IMR-90 (cell line): ENCODE data around the gene SIRT7. TPM values are rescaled to one million over a fixed set of nuclear protein-coding genes. Genes with fewer than 3 reads are reported as not detected.

ENCODE experiments used
- ATAC-seq: fragments of 200-7000 bp; cut with Tn5 transposase; 2 replicates; pipeline ENCODE4 v1.9.1; 2020; ENCODE audit warnings: low read depth, mild to moderate bottlenecking, moderate library complexity
- BruUV-seq: library from RNA; stranded (reverse); fragments of 400-500 nt; replicated peaks from 2 replicates; lab custom pipeline; 2021; lab: Mats Ljungman, UMichigan
- CTCF ChIA-PET: fragments of 300-600 bp; formaldehyde crosslinking; extraction: SDS; loops from one replicate; lab custom pipeline; 2021; ENCODE audit warnings: antibody characterized with exemption; lab: Yijun Ruan, JAX
- POLR2A ChIA-PET: fragments of 300-600 bp; sonication (Branson Sonifier 250); formaldehyde crosslinking; loops from one replicate; lab custom pipeline; 2022; ENCODE audit warnings: antibody characterized with exemption; ENCODE audit not compliant: unreplicated experiment; lab: Charles Lee
- DNase-seq: peaks from one replicate; pipeline ENCODE4 v3.0.0; 2013
- H2AFZ ChIP-seq: replicated peaks from 2 replicates; pipeline ENCODE3; 2013; ENCODE audit warnings: low read length, mild to moderate bottlenecking; ENCODE audit not compliant: poor library complexity
- H2AK5ac ChIP-seq: 2 replicates; pipeline ENCODE4 v1.6.1; 2013; ENCODE audit warnings: low read depth, low read length, inconsistent platforms
- H2AK9ac ChIP-seq: replicated peaks from 2 replicates; pipeline ENCODE3; 2013; ENCODE audit warnings: mild to moderate bottlenecking, low read depth, low read length, moderate library complexity; ENCODE audit not compliant: poor library complexity
- H2BK120ac ChIP-seq: 2 replicates; pipeline ENCODE4 v1.6.1; 2013; ENCODE audit warnings: low read depth, low read length, inconsistent platforms
- H2BK15ac ChIP-seq: 3 replicates; pipeline ENCODE4 v1.6.1; 2013; ENCODE audit warnings: low read depth, low read length, inconsistent platforms
- H2BK20ac ChIP-seq: 2 replicates; pipeline ENCODE4 v1.6.1; 2013; ENCODE audit warnings: low read depth, mild to moderate bottlenecking, inconsistent platforms, low read length, moderate library complexity
- H2BK5ac ChIP-seq: 2 replicates; pipeline ENCODE4 v1.6.1; 2013; ENCODE audit warnings: mild to moderate bottlenecking, low read depth, low read length, inconsistent platforms; ENCODE audit not compliant: poor library complexity, severe bottlenecking
- H3K14ac ChIP-seq: replicated peaks from 2 replicates; pipeline ENCODE4 v1.6.1; 2013; ENCODE audit warnings: low read depth, low read length, inconsistent platforms
- H3K18ac ChIP-seq: 2 replicates; pipeline ENCODE4 v1.6.1; 2013; ENCODE audit warnings: low read depth, low read length, control low read depth
- H3K23ac ChIP-seq: 2 replicates; pipeline ENCODE4 v1.6.1; 2013; ENCODE audit warnings: low read depth, low read length, inconsistent platforms
- H3K27ac ChIP-seq: 2 replicates; pipeline ENCODE4 v1.5.1; 2013; ENCODE audit warnings: mild to moderate bottlenecking, control low read depth, low read length; ENCODE audit not compliant: insufficient read depth
- H3K27me3 ChIP-seq: 2 replicates; pipeline ENCODE4 v1.6.1; 2013; ENCODE audit warnings: low read length; ENCODE audit not compliant: control insufficient read depth, insufficient read depth
- H3K36me3 ChIP-seq: 2 replicates; pipeline ENCODE4 v1.6.1; 2013; ENCODE audit warnings: low read length, mixed read lengths; ENCODE audit not compliant: control insufficient read depth, insufficient read depth
- H3K4ac ChIP-seq: 2 replicates; pipeline ENCODE4 v1.6.1; 2013; ENCODE audit warnings: low read depth, low read length, inconsistent platforms
- H3K4me1 ChIP-seq: 2 replicates; pipeline ENCODE4 v1.6.1; 2013; ENCODE audit warnings: low read length, mixed read lengths; ENCODE audit not compliant: control insufficient read depth, insufficient read depth
- H3K4me2 ChIP-seq: 2 replicates; pipeline ENCODE4 v1.6.1; 2013; ENCODE audit warnings: low read depth, mild to moderate bottlenecking, control low read depth, low read length, moderate library complexity
- H3K4me3 ChIP-seq: 2 replicates; pipeline ENCODE4 v1.5.1; 2013; ENCODE audit warnings: low read depth, mild to moderate bottlenecking, control low read depth, low read length, moderate library complexity; ENCODE audit not compliant: insufficient read depth
- H3K56ac ChIP-seq: 2 replicates; pipeline ENCODE4 v1.6.1; 2013; ENCODE audit warnings: low read length, inconsistent platforms; ENCODE audit not compliant: insufficient read depth; ENCODE audit errors: extremely low read depth
- H3K79me1 ChIP-seq, 2 experiments: 2 replicates each; pipeline ENCODE4 v1.6.1; 2013; ENCODE audit warnings: low read length in 2 of 2, inconsistent platforms in 1 of 2, low read depth in 1 of 2
- H3K9ac ChIP-seq: 2 replicates; pipeline ENCODE4 v1.6.1; 2013; ENCODE audit warnings: low read depth, low read length, control low read depth
- H3K9me1 ChIP-seq: 2 replicates; pipeline ENCODE4 v1.6.1; 2013; ENCODE audit warnings: low read length, inconsistent platforms; ENCODE audit not compliant: insufficient read depth
- H3K9me3 ChIP-seq: 2 replicates; pipeline ENCODE4 v1.6.1; 2013; ENCODE audit warnings: low read length; ENCODE audit not compliant: control insufficient read depth, insufficient read depth
- H4K20me1 ChIP-seq: 2 replicates; pipeline ENCODE4 v1.6.1; 2013; ENCODE audit warnings: low read length, inconsistent platforms; ENCODE audit not compliant: insufficient read depth
- H4K5ac ChIP-seq: 2 replicates; pipeline ENCODE4 v1.6.1; 2013; ENCODE audit warnings: mild to moderate bottlenecking, low read depth, low read length, control low read depth
- H4K8ac ChIP-seq, 2 experiments: 2 replicates each; pipeline ENCODE4 v1.6.1; 2013; ENCODE audit warnings: low read depth in 2 of 2, low read length in 2 of 2, control low read depth in 1 of 2, inconsistent platforms in 1 of 2
- H4K91ac ChIP-seq: 2 replicates; pipeline ENCODE4 v1.6.1; 2013; ENCODE audit warnings: low read depth, low read length, inconsistent platforms; ENCODE audit not compliant: insufficient read depth
- BHLHE40 ChIP-seq: fragments of 150-350 bp; IDR thresholded peaks from 2 replicates; pipeline ENCODE4 v1.6.1; 2016; ENCODE audit warnings: mild to moderate bottlenecking, low read depth, low read length
- CEBPB ChIP-seq: IDR thresholded peaks from 2 replicates; pipeline ENCODE4 v1.6.1; 2012; ENCODE audit warnings: low read depth, low read length, improper control_type of control experiment
- CHD1 ChIP-seq: IDR thresholded peaks from 2 replicates; pipeline ENCODE4 v1.6.1; 2012; ENCODE audit warnings: low read depth, low read length, improper control_type of control experiment
- MAFK ChIP-seq: IDR thresholded peaks from 2 replicates; pipeline ENCODE4 v1.6.1; 2012; ENCODE audit warnings: low read depth, low read length, improper control_type of control experiment
- MAZ ChIP-seq: IDR thresholded peaks from 2 replicates; pipeline ENCODE4 v1.6.1; 2012; ENCODE audit warnings: low read depth, mild to moderate bottlenecking, low read length, improper control_type of control experiment, moderate library complexity, borderline replicate concordance
- NFE2L2 ChIP-seq: fragments of 150-350 bp; IDR thresholded peaks from 2 replicates; pipeline ENCODE4 v1.6.1; 2016; ENCODE audit warnings: low read depth, mild to moderate bottlenecking, low read length
- POLR2A ChIP-seq: IDR thresholded peaks from 2 replicates; pipeline ENCODE4 v1.6.1; 2012; ENCODE audit warnings: mild to moderate bottlenecking, low read depth, low read length
- RAD21 ChIP-seq: IDR thresholded peaks from 2 replicates; pipeline ENCODE4 v1.6.1; 2012; ENCODE audit warnings: low read length, improper control_type of control experiment
- RCOR1 ChIP-seq: IDR thresholded peaks from 2 replicates; pipeline ENCODE4 v1.6.1; 2012; ENCODE audit warnings: mild to moderate bottlenecking, low read length, improper control_type of control experiment; ENCODE audit not compliant: insufficient replicate concordance
- RFX5 ChIP-seq: IDR thresholded peaks from 2 replicates; pipeline ENCODE4 v1.8.0; 2012; ENCODE audit warnings: low read depth, mild to moderate bottlenecking, low read length, moderate library complexity
- SMC3 ChIP-seq: fragments of 150-350 bp; IDR thresholded peaks from 2 replicates; pipeline ENCODE4 v1.6.1; 2016; ENCODE audit warnings: low read depth, mild to moderate bottlenecking, antibody characterized with exemption, low read length, moderate library complexity
- WGBS, 2 experiments: methylation state at CpG; one replicate each; pipeline versions ENCODE4 v1.1.5 to v1.1.7; 2013; ENCODE audit warnings: missing lambda C conversion rate in 2 of 2; ENCODE audit not compliant: insufficient read length in 1 of 2; ENCODE audit errors: extremely low coverage in 2 of 2; 5-methylcytosine and 5-hydroxymethylcytosine counted together
- dilution Hi-C: fragments of 300-500 bp; cut with HindIII; formaldehyde crosslinking; loops from one replicate; pipeline ENCODE4 v1.14.3; 2018; ENCODE audit warnings: low sequenced_read_pairs; ENCODE audit not compliant: unreplicated experiment
- in situ Hi-C: fragments of 300-500 bp; cut with MboI; formaldehyde crosslinking; loops from 3 replicates; pipeline ENCODE4 v1.14.3; 2019; ENCODE audit warnings: low sequenced_read_pairs, inconsistent platforms, mixed read lengths
- intact Hi-C: fragments of 100-400 bp; cut with micrococcal nuclease; formaldehyde crosslinking; loops from 2 replicates; pipeline ENCODE4 v1.10.0; 2022
- polyA plus RNA-seq, 3 experiments: library from polyadenylated mRNA; depleted of rRNA; stranded (reverse); fragments of >200 nt; gene quantifications; 2 replicates each; pipeline ENCODE4 v1.2.3, GENCODE V29; 2012; ENCODE audit warnings: low replicate concordance in 1 of 3
- total RNA-seq: library from RNA; depleted of rRNA; stranded (reverse); fragments of >200 nt; gene quantifications from 2 replicates; pipeline ENCODE4 v1.2.3, GENCODE V29; 2012
- TF ChIP-seq, protein P1 (sequence below): fragments of 150-350 bp; IDR thresholded peaks from 2 replicates; pipeline ENCODE4 v1.6.1; 2016; ENCODE audit warnings: low read depth, mild to moderate bottlenecking, low read length, moderate library complexity, borderline replicate concordance
- TF ChIP-seq, protein P2 (sequence below): fragments of 150-350 bp; IDR thresholded peaks from 2 replicates; pipeline ENCODE4 v1.6.1; 2017; ENCODE audit warnings: mild to moderate bottlenecking, antibody characterized with exemption, low read length, low read depth
- TF ChIP-seq, protein P3 (sequence below): conservative IDR thresholded peaks from 2 replicates; pipeline ENCODE4 v1.5.1; 2012; ENCODE audit warnings: mild to moderate bottlenecking, low read depth, low read length, improper control_type of control experiment

SIRT7 gene
- total and polyA plus RNA-seq, 2 of the 4 experiments (the other 2 are of a cell fraction), result 14.5 to 19.8 TPM

DNA sequence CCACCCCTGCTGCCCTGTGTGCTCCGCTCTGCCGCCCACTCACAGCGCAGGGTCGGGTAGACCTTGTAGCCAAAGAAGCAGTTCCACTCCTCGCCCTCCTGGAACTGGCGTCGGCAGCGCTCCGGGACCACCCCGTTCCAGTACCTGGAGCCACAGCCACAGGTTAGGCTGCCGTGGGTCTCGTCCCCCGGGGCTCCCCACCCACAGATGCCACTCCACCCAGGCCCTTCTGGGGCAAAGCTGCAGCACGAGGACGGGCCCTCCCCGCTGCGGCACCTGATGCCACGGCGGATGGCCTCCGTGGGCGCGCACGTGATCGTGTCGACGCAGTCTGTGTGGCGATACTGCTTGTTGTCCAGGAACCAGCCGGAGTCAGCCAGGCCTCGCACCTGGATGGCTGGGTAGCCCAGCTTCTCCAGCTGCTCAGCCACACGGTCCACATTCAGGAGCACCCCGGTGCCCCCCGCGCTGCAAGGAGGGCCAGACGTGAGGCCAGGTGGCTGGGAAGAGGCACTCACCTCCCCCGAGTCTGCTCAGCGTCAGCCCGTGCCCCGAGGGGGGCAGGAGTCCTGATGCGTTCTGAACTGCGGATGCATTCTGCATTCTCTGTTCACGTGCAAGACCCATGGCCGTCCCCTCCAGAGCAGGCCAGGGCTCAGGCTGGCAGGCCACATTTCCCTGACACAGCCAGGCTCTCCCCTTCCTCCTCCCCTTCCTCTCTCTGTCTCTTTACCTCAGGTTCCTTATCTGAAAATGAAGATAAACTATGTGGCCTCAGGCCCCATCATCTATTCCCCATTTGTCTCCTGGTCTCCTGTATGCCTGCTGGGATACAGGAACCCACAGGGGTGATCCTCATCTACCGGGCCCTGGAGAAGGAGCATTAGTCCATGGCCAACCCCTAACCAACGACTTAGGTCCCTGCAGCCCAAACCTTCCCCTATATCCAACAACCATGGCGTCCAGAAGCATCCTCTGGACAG, 38.9 kb upstream of the SIRT7 start:
- Histone ChIP-seq H3K36me3 (no peaks in the 10 kb centered on the region), H3K56ac (no peak overlapping the region), H3K4me1 (no peaks in the 10 kb centered on the region), H3K14ac (no peak overlapping the region), H3K27ac (no peak overlapping the region), H4K91ac (no peak overlapping the region), H2BK5ac (no peak overlapping the region), H3K9me3 (no peaks in the 10 kb centered on the region), H3K9ac (no peak overlapping the region), H2BK15ac (no peak overlapping the region), H2AK9ac (no peak overlapping the region), H3K18ac (no peak overlapping the region), H4K5ac (no peak overlapping the region), H2AK5ac (no peak overlapping the region), H3K4ac (no peak overlapping the region), H4K8ac (no peak overlapping the region), H3K27me3 (peaks cover 39% of the 10 kb centered on the region), H3K9me1 (no peaks in the 10 kb centered on the region), H3K79me1 (no peaks in the 10 kb centered on the region), H3K23ac (no peak overlapping the region), H3K4me3 (no peak overlapping the region), H2BK120ac (no peak overlapping the region), H4K20me1 (no peaks in the 10 kb centered on the region), H2AFZ (no peak overlapping the region), H2BK20ac (no peak overlapping the region), H3K4me2 (no peak overlapping the region)
- in situ Hi-C loops, result no loop called here
- ATAC-seq (no peak), DNase-seq (no peak)
- CTCF ChIA-PET, result no interaction called here
- POLR2A ChIA-PET, result no interaction called here
- WGBS, 2 experiments, result 64% methylated on average over 23 of the region's 45 CpGs; no CpG with 5 or more reads in 1 of the 2 experiments
- no TSS peak for BruUV-seq
- dilution Hi-C loops, result no loop called here
- TF ChIP-seq CHD1 (no peak), NFE2L2 (no peak), POLR2A (no peak), MAZ (no peak), RFX5 (no peak), SMC3 (no peak), RCOR1 (no peak), CEBPB (no peak), MAFK (no peak), RAD21 (no peak), BHLHE40 (no peak)
- TF ChIP-seq, protein P1, sequence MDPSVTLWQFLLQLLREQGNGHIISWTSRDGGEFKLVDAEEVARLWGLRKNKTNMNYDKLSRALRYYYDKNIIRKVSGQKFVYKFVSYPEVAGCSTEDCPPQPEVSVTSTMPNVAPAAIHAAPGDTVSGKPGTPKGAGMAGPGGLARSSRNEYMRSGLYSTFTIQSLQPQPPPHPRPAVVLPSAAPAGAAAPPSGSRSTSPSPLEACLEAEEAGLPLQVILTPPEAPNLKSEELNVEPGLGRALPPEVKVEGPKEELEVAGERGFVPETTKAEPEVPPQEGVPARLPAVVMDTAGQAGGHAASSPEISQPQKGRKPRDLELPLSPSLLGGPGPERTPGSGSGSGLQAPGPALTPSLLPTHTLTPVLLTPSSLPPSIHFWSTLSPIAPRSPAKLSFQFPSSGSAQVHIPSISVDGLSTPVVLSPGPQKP, result no peak
- TF ChIP-seq, protein P2, sequence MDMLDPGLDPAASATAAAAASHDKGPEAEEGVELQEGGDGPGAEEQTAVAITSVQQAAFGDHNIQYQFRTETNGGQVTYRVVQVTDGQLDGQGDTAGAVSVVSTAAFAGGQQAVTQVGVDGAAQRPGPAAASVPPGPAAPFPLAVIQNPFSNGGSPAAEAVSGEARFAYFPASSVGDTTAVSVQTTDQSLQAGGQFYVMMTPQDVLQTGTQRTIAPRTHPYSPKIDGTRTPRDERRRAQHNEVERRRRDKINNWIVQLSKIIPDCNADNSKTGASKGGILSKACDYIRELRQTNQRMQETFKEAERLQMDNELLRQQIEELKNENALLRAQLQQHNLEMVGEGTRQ, result no peak
- TF ChIP-seq, protein P3, sequence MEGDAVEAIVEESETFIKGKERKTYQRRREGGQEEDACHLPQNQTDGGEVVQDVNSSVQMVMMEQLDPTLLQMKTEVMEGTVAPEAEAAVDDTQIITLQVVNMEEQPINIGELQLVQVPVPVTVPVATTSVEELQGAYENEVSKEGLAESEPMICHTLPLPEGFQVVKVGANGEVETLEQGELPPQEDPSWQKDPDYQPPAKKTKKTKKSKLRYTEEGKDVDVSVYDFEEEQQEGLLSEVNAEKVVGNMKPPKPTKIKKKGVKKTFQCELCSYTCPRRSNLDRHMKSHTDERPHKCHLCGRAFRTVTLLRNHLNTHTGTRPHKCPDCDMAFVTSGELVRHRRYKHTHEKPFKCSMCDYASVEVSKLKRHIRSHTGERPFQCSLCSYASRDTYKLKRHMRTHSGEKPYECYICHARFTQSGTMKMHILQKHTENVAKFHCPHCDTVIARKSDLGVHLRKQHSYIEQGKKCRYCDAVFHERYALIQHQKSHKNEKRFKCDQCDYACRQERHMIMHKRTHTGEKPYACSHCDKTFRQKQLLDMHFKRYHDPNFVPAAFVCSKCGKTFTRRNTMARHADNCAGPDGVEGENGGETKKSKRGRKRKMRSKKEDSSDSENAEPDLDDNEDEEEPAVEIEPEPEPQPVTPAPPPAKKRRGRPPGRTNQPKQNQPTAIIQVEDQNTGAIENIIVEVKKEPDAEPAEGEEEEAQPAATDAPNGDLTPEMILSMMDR, result no peak
- intact Hi-C loops, result no loop called here
